ENCODE data around the gene HNRNPDL. TPM values are rescaled to one million over a fixed set of nuclear protein-coding genes. Genes with fewer than 3 reads are reported as not detected.

The HNRNPDL gene
- polyA plus RNA-seq, 1 of the 3 experiments (the other 2 are of a cell fraction), result 210 TPM

- TF ChIP-seq GATA2 (CRISPR knock-in tag; IDR thresholded peaks at IDR 0.05) (peak; percentile 43; the same call in 1 of the 2 replicates), USF2 (IDR thresholded peaks at IDR 0.05; ENCODE audit: borderline replicate concordance, low read depth, low read length) (peak; percentile 88), MEF2A (IDR thresholded peaks at IDR 0.05; ENCODE audit: borderline replicate concordance, low read depth) (no peak), EP300 (IDR thresholded peaks at IDR 0.05; ENCODE audit: borderline replicate concordance in 1 of 2, low read depth in 1 of 2, low read length in 1 of 2) (peak in 1 of 2 experiments; percentile 34; a peak in 2 of 4 replicates), RXRA (IDR thresholded peaks at IDR 0.05; ENCODE audit: borderline replicate concordance, low read depth) (no peak; the same call in 1 of the 2 replicates), NFIC (IDR thresholded peaks at IDR 0.05; ENCODE audit: borderline replicate concordance) (peak; percentile 10; the same call in 1 of the 2 replicates)
- TF ChIP-seq, protein P1, sequence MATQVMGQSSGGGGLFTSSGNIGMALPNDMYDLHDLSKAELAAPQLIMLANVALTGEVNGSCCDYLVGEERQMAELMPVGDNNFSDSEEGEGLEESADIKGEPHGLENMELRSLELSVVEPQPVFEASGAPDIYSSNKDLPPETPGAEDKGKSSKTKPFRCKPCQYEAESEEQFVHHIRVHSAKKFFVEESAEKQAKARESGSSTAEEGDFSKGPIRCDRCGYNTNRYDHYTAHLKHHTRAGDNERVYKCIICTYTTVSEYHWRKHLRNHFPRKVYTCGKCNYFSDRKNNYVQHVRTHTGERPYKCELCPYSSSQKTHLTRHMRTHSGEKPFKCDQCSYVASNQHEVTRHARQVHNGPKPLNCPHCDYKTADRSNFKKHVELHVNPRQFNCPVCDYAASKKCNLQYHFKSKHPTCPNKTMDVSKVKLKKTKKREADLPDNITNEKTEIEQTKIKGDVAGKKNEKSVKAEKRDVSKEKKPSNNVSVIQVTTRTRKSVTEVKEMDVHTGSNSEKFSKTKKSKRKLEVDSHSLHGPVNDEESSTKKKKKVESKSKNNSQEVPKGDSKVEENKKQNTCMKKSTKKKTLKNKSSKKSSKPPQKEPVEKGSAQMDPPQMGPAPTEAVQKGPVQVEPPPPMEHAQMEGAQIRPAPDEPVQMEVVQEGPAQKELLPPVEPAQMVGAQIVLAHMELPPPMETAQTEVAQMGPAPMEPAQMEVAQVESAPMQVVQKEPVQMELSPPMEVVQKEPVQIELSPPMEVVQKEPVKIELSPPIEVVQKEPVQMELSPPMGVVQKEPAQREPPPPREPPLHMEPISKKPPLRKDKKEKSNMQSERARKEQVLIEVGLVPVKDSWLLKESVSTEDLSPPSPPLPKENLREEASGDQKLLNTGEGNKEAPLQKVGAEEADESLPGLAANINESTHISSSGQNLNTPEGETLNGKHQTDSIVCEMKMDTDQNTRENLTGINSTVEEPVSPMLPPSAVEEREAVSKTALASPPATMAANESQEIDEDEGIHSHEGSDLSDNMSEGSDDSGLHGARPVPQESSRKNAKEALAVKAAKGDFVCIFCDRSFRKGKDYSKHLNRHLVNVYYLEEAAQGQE (IDR thresholded peaks at IDR 0.05; ENCODE audit: low read depth, low read length), result peak; percentile 77
Observed at GRCh38 chr4:82373816-82374625, 56.2 kb downstream of the HNRNPDL start, which contains the start of gene HNRNPD (continued).

- Histone ChIP-seq H3K9me3 (no peaks in the 10 kb centered on the region), H3K4me1 (ENCODE audit: control insufficient read depth in 1 of 2, insufficient read depth in 2 of 2, low read depth in 1 of 2, low read length in 1 of 2) (peaks cover 12 to 14% of the 10 kb centered on the region in 2 experiments; a peak in 3 of 4 replicates), H2AFZ (ENCODE audit: low read depth) (peak overlapping the region; percentile 75; the same call in 1 of the 2 replicates), H3K79me2 (ENCODE audit: insufficient read depth) (peaks cover 87% of the 10 kb centered on the region), H3K36me3 (replicated peaks in 1 of 2; ENCODE audit: control insufficient read depth in 1 of 2, insufficient read depth in 2 of 2, low read length in 1 of 2) (peaks cover 27 to 34% of the 10 kb centered on the region in 2 experiments), H4K20me1 (ENCODE audit: insufficient read depth) (peaks cover 53% of the 10 kb centered on the region), H3K27me3 (ENCODE audit: insufficient read depth) (no peaks in the 10 kb centered on the region), H3K4me3 (ENCODE audit: low read depth in 2 of 2, low read length in 1 of 2) (peak overlapping the region; percentile 75 to 89), H3K27ac (ENCODE audit: low read depth in 2 of 2, low read length in 1 of 2) (peak overlapping the region; percentile 96), H3F3A (replicated peaks; ENCODE audit: insufficient read depth) (peaks cover 12% of the 10 kb centered on the region), H3K4me2 (peak overlapping the region; percentile 96), H3K9ac (peak overlapping the region; percentile 98), H3K9me2 (no peaks in the 10 kb centered on the region)
- ChIA-PET CTCF (interaction anchor here (1.4 to 3.2 kb wide), 3 partner anchors 32 to 56 kb away, joined by 4 to 15 read pairs (median 8); partner anchors contain the start of gene HNRNPDL), POLR2A (interaction anchor here (0.9 to 1.4 kb wide), 3 partner anchors 16 to 55 kb away, joined by 3 to 44 read pairs (median 4); partner anchors contain the start of gene HNRNPDL)
- WGBS (ENCODE audit: low lambda C conversion rate), result 2% methylated on average over 23 of the region's 50 CpGs
- TF ChIP-seq CTCF (IDR thresholded peaks at IDR 0.05) (no peak), RCOR1 (IDR thresholded peaks at IDR 0.05; ENCODE audit: low read length) (no peak), ZBTB33 (IDR thresholded peaks at IDR 0.05; ENCODE audit: borderline replicate concordance, low read depth) (no peak), TAF1 (IDR thresholded peaks at IDR 0.05; ENCODE audit: borderline replicate concordance, low read depth, low read length) (no peak), NRF1 (IDR thresholded peaks at IDR 0.05; ENCODE audit: low read depth, low read length) (no peak), FOXM1 (IDR thresholded peaks at IDR 0.05; ENCODE audit: low read depth) (no peak), NFIC (IDR thresholded peaks at IDR 0.05; ENCODE audit: borderline replicate concordance) (no peak)
- peak; percentile 43 for DNase-seq
Observed at GRCh38 chr4:82373486-82373815, 56.8 kb downstream of the HNRNPDL start.

Measured in SK-N-SH (cell line).